ENCODE data around the gene TOGARAM2. TPM values are rescaled to one million over a fixed set of nuclear protein-coding genes. Genes with fewer than 3 reads are reported as not detected.

Gene TOGARAM2
- total RNA-seq, 1 donor from 2014 or later = under 0.01 TPM

DNA sequence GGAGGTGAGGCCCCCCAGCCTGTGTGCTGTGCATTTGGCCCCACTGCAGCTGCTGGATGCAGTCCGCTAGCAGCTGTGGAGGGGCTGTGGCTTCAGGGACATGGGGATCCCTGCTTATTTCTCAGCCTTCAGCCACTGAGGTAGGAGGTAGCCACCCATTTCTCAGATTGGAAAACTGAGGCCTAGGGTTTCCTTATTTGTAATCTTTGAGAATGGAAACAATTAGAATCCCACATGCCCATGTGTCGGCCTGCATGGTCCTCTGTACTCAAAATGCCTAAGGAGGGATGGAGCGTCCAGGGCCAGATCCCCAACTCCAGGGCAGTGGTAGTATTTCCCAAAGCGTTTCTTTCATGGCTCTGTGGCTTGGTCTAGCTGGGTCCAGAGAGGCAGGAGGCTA is 42.1 kb downstream of the TOGARAM2 start:
- DNase-seq = no peak

DNA sequence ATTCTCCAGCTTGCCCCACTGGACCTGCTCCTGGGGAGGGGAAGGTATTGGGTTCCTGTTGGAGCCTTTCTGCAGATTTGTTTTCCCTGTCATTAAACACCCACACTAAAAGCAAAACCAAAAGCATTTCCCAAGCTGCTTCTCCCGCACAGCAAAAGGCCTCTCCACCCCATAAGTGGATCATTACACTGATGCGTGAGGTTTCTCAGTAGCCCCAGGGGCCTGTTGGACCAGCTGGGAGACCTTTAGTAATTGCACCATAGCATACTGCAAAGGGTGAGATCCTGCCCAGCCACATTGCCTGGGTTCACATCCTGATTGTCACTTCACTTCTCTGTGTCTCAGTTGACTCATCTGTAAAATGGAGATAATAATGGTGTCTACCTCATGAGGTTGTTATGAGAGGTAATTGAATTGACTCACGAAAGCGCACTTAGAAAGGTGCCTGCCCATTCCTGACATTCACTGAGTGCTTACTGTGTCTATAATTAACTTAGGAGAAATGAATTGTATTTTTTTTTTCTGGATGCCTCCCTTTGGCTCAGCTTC is 43.9 kb downstream of the TOGARAM2 start:
- no peak for DNase-seq

DNA sequence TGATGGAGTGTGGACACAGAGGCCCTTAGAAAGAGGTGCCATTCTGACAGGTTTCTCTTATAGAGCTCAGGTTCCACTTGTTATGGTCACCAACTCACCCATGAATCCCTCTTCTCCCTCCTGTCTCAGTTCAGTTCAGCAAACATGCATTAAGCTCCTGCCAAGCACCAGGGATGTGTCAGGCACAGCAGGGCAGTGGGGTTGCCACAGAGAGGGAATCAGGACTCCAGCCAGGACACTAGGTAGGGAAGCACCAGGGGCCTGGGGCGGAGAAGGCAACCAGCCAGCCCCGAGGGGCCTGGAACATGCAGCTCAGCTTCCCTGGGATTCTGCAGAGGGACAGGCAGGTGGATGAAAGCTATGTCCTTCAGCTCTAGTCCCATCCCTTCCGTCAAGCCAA is 44.6 kb downstream of the TOGARAM2 start:
- DNase-seq = no peak

DNA sequence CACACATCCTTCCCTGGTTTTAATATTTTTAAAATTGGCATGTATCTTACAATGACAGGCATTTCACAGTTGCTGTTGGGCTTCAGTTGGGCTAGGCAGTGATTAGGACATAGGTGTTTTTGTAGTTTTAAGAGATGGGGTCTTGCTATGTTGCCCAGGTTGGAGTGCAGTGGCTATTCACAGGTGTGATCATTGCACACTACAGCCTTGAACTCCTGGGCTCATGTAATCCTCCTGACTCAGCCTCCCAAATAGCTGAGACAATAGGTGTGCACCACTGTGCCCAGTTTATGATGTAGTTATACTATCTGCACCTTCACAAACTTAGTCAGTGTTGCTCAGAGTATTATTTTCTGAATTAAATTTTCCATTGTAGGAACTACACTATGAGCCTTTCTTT is 49.9 kb downstream of the TOGARAM2 start:
- DNase-seq = no peak

DNA sequence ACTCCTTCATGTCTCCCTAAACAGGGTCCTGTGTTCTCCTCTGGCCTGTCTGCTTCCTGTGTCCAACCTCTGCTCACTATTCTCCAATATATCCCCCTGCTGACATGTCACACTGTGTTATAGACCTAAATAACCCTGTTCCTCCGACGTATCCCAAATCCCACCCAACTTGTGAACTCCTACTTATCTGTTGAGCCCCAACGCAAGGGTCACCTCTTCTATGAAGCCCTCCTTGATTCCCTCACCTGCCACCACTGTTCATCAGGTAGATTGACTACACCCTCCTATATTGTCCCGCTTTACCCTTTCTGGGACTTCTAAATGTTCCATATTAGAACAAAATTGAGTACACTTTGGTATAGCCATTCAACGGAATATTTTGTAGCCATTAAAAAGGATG is 51.1 kb downstream of the TOGARAM2 start:
- DNase-seq = no peak

DNA sequence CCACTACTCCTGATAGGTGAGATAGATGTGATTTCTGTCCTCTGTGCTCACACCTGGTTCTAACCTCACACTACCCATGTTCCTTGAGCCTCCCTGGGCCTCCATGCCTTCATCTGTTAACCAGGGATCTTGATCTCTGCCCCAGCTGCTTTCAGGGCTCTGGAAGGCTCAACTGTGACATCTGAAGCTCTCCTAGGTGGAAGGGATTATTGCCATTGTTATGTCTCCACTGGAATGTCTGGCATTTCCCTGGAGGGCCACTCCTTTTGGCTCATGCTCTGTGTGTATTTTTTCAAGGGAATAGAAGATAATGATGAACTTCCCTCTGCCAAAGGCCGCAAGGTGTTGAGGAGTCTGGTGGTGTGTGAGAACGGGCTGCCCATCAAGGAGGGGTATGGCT is 52.1 kb downstream of the TOGARAM2 start:
- no peak for DNase-seq

DNA sequence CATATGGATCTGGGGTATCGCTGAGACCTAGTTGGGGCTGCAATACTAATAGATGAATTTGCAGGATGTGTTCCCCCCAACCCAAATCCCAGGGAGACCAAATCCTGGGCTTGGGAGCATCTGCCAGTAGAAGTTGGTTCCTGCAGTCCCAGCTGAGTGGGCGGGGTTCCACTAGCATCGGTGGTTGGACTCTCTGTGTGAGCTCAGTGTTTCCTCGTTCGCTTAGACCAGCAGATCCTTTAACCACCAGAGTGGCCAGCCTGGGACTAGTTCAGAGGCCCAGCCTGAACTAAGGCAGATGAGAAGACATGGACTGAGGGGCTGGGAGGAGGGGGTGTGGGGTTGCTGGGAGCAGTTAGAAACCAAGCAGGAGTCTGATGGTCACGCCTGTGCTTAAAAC is 52.6 kb downstream of the TOGARAM2 start:
- DNase-seq = no peak

DNA sequence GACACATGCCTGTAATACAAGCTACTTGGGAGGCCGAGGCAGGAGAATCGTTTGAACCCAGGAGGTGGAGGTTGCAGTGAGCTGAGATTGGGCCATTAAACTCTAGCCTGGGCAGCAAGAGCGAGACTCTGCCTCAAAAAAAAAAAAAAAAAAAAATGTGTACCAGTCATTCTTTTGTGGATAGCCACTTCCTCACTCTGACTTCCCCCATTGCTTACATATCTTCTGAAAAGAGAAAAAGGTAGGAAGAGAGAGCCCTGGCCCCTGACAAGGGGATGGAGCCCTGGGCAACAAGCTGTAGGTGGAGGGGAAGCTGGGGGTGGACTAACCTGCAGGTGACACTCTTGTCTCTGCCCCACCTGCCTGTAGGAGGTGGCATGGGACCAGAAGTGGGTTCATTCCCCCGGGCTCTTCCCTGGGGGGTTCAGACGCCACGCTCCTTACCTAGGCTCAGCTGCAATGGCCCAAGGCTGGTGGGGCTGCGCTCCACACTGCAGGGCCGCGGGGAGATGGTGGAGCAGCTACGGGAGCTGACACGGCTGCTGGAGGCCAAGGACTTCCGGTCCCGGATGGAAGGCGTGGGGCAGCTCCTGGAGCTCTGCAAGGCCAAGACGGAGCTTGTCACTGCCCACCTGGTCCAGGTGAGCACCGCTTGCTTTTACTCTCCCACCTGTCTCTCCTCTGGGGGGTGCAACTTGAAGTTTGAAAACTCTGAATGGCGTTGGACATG is 54.1 kb downstream of the TOGARAM2 start:
- no peak for DNase-seq

DNA sequence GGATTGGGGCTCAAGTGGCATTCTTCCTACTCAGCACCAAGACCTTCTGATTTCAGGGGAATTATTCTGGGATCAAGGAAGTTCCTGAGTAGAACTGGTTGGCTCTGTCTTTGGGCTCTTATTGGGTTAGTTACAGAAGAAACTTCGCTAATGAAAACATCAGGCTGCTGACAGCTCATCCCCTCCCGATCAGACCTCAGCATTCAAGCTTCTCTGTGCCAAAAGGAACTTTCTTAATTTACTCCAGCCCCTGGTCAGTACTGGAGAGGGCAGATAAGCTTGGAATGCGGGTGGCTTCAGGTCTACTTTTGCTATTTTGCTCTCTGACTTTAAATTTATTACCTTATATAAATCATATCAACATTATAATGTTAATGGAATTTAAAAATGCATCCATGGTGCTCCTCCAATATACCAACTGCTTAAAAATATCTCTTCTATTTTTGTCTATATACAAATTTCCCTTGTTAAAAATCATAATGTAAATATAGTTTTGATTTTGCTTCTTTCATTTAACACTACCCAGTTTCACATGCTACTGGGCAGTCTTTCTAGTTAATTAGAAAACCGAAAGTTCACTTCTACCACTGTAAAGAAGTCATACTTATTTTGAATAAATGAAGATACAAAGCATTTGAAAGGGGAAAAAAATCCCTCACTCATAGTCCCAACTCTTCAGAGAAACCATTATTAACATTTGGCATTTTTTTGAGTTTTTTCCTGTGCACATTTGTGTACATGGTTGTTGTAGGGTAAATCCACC is 58.8 kb downstream of the TOGARAM2 start:
- DNase-seq = no peak

DNA sequence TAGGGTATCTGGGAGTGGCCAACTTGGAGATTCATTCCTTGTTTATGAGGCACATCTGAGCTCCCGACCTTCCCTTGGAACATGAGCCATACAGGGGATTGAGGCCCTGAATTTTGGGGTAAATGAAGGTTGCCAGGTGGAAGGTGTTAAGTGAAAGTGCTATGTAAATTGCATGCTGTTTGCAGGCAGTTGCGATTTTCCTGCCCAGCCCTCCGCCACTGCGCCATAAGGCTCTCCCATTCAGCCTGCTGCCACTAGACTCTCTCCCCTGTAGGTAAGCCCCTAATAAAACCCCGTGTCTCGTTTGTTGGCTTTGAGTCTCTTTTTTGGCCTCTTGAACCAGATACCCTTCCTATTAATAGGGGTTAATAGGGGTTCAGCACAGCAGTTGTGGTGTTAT is 59.5 kb downstream of the TOGARAM2 start:
- DNase-seq = no peak

DNA sequence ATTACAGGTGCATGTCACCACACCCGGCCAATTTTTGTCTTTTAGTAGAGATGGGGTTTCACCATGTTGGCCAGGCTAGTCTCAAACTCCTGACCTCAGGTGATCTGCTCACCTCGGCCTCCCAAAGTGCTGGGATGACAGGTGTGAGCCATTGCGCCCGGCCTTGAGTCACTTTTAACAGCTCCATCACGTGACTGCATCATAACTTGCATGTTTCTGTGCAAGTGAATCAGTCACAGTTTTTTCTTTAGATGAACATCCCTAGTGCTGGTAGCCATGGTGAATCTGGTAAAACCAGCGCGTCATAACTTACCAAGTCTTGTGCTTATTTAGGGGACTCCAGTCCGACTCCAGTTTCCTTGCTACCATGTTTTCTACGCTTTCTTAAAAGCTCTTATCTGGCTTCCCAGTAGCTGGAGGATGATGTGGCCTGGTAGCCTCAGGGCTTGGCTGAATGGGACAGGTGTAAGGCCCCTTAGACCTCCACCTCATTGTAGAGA is 60.1 kb downstream of the TOGARAM2 start:
- no peak for DNase-seq

DNA sequence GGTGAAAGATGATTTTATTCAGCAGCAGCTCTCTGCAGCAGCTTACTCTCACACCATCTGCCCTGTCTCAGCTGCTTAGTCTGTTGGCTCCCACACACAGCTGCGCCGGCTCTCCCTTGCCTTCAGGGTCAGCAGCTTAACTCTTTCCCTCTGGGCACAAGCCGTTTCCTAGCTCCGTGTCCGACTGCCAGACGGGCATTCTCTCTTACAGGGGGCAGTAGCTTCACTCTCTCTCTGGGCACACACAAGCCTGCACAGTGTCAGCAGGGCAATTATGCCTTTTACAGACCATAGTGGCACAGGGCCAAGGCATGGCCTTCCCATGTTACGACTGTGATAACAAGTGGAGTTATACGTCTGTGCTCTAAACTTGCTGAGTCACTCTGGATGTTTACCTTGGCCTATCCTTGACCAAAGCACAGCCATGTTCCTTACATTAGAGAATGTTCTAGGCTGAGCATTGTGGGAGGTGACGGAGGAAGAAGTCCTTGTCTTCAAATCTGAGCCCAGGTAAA is 61.5 kb downstream of the TOGARAM2 start:
- no peak for DNase-seq

DNA sequence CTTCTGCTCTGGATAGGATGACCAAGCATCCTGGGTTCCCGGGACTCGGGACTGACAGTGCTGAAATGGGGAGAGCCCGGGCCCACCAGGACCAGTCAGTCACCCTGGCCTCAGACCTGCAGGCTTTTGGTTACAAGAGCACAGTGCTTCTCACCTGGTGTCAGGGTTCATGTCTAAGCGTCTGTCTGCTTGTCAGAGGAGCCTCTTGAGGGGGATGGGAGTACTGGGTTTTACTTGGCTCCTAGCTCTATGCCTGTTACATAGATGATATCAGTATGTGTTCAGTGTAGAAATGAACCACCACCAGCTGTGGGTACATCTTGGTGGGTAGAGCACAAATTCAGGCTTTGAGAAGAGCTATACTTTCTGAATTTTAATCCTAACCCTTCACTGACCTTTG is 63.4 kb downstream of the TOGARAM2 start:
- no peak for DNase-seq

DNA sequence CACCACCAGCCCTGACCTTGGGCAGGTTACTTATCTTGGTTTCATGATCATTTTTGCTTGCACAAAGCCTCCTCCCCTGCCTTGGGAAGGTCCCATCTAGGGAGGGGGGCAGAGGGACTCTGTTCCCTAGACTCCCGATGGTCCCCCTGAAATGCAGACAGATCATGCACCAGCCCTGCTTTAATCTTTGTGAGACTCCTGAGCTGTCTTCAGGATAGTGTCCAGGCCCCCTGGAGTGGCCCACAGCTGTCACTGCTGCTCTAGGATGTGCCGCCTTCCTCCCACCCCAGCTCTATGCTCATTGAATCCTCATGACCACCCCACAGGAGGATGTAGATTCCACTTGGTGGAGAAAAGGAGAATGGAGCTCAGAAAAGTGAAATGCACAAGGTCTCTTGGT is 65.2 kb downstream of the TOGARAM2 start:
- no peak for DNase-seq

DNA sequence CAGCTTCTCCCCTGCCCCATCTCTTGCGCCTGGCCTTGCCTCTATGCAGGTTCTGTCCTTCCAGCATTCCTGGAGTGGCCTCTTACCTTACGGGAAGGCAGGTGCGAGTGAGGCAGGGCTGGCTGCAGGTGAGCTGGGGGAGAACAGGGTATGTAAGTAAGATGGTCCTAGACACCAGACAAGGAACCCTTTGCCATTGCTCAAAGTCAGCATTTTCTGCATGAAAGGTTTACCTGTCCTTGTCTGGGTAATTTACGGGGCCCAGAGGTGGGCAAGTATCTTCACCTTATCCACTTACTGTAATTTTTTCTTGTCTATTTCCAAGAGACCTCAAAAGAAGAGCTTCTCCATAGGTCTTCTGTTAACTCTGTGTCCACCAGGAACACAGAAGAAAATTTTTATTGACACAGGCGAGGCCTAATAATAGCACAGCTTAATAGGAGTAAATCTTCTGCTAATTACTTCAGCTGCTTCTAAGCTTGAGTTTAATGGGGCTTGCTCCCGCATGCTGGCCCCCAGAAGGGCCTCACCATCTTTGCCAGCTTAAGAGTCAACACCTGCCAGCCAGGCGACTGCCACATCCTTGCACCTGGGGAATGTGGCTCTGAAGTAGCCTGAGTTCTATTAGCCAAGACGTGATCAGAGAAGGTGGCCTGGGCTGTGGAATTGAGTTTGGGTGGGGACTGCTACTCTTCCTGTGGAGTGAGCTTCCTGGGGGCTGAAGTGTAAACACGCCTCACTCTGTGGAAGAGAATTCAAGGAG is 66.2 kb downstream of the TOGARAM2 start:
- DNase-seq = no peak

DNA sequence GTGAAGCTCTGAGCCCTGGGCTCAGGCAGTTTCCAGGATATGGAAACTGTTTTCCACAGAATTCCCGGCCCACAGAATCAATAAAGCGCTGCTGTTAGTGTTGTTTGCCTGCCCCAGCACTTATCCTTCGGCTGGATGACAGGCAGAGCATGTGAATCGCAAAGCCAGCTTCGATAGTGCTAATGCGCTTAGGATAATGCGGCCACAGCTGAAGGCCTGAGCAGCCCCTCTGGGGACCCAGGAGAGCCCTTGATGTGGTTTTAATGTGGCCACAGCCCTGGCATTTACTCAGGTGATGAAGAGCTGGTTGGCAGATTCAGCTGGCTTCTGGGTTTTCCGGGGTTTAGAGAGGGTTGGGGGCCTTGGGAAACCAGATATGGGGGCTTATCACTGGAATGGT is 69.5 kb downstream of the TOGARAM2 start:
- no peak for DNase-seq

DNA sequence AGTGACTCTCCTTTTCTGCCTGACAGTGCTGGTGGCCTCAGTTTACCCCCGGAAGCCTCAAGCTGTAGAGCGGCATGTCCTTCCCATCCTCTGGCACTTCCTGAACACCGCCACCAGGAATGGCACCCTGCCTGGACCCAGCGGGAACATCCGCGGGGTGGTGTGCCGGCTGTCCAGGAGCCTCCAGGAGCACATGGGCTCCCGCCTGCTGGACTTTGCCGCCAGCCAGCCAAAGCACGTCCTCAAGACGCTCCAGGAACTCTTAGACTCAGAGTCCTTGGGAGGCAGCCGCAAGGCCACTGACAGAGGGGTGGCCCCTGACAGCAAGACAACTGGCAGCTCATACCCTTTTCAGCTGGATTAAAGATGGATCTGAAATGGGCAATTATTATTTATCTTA is 70.6 kb downstream of the TOGARAM2 start:
- no peak for DNase-seq

DNA sequence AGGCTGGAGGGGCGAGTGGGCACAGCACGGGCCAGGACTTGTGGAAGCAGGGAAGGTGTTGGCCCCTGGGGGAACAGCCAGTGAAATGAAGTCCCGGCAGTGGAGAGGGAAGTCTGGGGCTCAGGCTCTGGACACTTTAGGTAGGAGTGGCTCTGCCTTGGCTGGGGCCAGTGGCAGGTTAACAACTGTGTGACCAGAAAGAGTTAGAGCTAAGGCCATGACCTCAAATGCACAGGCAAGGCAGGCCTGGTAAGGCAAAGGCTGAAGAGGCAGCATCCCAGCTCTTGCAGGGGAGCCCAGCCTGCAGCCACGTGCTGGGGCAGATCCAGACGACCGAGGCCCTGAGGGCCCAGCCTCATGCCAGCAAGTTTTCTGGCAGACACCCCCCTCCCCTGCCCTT is 71.7 kb downstream of the TOGARAM2 start:
- no peak for DNase-seq

DNA sequence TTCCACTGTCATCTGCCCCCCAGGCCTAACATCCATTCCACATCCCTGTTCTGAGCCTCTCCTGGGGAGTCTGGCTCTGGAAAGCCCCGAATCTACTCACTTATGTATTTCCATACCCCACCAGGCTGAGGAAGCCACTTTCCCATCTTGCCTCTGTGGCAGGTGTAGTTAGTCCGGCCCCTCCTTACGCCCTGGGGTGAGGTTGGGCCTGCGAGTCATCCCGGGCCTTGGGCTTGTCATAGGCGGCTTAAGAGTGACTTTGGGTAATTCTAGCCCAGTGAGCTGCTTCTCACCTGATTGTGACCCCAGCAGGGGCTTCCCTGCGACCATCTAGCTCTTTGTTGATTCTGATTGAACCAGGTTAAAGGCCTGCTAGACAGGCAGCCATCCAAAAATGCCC is 72.1 kb downstream of the TOGARAM2 start:
- no peak for DNase-seq

DNA sequence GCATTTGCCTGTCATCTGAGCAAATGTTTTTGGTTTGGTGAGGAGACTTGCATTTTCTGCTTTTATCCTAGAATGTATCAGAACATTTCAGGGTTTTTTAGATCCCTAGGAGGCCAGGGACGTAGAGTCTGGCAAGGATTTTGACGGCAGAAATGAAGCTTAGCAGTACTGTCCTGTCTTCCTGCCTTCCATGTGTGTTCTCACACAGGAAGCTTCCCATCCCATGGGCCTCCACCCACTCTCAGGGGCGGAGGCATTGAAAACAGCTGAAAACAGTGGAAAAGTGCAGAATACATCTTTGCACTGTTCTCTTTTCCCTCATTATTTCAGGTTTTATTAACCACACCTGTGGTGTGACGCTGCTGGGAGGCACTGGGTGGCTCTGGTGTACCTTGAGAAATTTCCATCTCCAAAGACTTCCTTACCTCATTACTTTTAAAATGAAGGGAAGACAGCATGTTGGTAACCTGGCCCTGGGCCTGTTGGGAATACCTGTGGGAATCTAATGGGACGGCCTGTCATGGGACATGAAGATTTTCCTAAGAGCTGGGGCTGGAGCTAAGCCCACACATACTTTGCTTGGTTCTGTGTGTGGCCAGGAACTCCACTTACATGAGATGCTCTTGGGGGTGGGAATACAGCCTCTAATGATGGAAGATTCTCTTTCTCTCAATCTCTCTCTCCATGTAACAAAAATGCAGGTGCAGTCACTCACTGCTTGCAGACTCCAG is 72.7 kb downstream of the TOGARAM2 start:
- DNase-seq = no peak

DNA sequence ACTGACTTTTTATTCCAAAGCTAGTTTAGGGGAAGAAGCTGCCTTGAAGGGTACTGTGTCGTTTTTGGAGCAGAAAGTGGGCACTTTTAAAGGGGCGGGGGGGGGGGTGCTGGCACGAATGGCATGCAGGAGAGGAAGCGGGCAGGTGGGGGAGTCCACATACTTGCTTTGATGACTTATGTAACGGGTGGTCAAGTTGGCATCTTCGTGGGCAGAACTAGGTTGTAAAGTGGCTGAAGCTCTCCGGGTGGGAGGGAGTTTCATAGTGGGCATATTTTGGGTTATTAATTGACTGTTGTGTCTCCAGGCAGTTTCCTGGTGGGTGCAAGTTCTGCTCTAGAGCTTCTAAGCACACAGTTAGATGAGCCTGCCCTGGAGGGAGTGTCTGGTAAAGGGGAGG is 73.3 kb downstream of the TOGARAM2 start:
- no peak for DNase-seq

DNA sequence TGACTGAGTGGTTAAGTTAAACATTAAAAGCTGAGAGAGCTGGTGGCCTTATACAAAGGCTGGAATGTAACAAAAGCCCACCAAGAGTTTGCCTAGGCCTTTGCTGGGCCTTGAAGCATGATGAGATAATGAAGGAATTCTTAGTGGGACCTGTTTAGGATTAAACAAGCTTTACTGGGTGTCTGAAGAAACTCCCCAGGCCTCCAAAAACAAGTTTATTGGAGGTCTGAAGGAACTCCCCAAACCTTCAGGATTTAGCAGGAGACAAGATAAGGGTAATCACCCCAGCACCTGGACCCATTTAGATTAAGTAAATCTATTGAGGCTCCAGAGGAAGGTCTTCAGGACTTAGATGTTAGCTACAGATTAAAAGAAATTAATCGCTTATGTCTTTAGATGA is 74.5 kb downstream of the TOGARAM2 start:
- DNase-seq = no peak

Data from occipital lobe (tissue), 2 donors.